ENCODE results near the gene C6orf89. TPM values are rescaled to one million over a fixed set of nuclear protein-coding genes. Genes with fewer than 3 reads are reported as not detected.

C6orf89 gene
- total RNA-seq, 1 donor from 2014 or later: 57.4 TPM

DNA sequence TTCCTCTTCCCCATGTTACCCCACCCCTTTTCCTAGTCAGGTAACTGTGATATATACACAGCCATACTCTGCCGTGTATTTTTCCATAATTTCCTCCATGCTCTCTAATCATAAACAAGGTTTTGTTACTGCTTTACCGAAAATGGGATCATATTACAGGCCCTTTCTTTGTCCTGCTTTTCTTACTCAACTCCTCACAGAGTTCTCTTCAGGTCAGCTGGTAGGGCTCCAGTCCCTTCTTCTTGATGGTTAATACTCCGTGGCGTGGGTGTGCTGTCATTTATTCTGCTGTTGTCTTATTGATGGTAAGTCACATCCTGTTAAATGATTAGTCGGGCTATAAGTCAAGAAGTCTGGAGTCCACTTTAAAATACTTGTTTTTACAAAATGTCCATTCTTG, 43.9 kb downstream of the C6orf89 start:
- TF ChIP-seq, protein P1, sequence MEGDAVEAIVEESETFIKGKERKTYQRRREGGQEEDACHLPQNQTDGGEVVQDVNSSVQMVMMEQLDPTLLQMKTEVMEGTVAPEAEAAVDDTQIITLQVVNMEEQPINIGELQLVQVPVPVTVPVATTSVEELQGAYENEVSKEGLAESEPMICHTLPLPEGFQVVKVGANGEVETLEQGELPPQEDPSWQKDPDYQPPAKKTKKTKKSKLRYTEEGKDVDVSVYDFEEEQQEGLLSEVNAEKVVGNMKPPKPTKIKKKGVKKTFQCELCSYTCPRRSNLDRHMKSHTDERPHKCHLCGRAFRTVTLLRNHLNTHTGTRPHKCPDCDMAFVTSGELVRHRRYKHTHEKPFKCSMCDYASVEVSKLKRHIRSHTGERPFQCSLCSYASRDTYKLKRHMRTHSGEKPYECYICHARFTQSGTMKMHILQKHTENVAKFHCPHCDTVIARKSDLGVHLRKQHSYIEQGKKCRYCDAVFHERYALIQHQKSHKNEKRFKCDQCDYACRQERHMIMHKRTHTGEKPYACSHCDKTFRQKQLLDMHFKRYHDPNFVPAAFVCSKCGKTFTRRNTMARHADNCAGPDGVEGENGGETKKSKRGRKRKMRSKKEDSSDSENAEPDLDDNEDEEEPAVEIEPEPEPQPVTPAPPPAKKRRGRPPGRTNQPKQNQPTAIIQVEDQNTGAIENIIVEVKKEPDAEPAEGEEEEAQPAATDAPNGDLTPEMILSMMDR (IDR thresholded peaks at IDR 0.05): no peak
- H3K27ac Mint-ChIP-seq (ENCODE audit: unreplicated experiment): peak overlapping the region; percentile 45
- DNase-seq (ENCODE audit: low spot score): no peak
- H3K36me3 Mint-ChIP-seq (ENCODE audit: low read depth): no peaks in the 10 kb centered on the region
- H3K4me3 Mint-ChIP-seq (ENCODE audit: unreplicated experiment): no peak overlapping the region
- H3K27me3 Mint-ChIP-seq (ENCODE audit: low read depth): no peaks in the 10 kb centered on the region
- peaks cover 83% of the 10 kb centered on the region for H3K4me1 Mint-ChIP-seq (ENCODE audit: low read depth)
- no peaks in the 10 kb centered on the region for H3K9me3 Mint-ChIP-seq (ENCODE audit: low read depth)

DNA sequence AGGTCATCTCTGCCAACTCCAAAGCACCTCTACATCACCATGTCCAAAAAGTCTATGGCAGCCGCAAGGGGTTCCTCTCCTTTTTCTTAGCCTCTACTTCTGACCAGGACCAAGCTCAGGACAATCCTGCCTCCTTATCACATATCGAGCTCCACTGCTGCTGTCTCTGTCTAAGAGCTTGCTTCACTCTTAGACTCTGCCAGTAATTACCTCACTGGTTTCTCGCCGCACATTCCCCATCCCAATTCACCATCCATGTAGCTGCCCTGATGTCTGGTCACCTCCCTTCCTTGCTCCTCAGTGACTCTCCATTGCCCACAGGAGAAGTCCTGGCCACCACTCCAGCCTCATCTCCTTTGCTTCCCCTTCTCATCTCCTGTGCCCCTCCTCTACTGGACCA, 44.7 kb downstream of the C6orf89 start:
- no peak for DNase-seq (ENCODE audit: low spot score)
- no peak overlapping the region for H3K27ac Mint-ChIP-seq (ENCODE audit: unreplicated experiment)

DNA sequence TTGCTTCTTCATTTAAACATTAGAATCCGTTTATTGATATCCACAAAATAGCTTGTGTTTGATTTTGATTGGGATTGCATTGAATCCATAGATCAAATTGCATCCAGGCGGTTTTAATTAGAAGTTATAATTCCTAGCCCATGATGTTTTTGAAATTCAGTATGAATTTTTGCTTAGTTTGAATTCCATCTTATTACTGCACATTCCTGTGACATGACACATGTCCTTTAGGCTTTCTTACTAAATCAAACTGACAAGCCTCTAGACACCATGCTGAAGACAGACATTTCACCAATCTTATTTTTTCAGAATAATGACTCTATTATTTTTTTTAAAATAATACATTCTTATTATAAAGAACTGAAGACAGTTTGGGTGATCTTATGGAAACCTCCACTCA, 47.4 kb downstream of the C6orf89 start:
- H3K9me3 Mint-ChIP-seq (ENCODE audit: low read depth): no peaks in the 10 kb centered on the region
- no peak for DNase-seq (ENCODE audit: low spot score)
- H3K27ac Mint-ChIP-seq (ENCODE audit: unreplicated experiment): peak overlapping the region; percentile 73
- TF ChIP-seq, protein P1 (IDR thresholded peaks at IDR 0.05): no peak
- no peak overlapping the region for H3K4me3 Mint-ChIP-seq (ENCODE audit: unreplicated experiment)
- H3K36me3 Mint-ChIP-seq (ENCODE audit: low read depth): no peaks in the 10 kb centered on the region
- no peaks in the 10 kb centered on the region for H3K27me3 Mint-ChIP-seq (ENCODE audit: low read depth)
- peaks cover 79% of the 10 kb centered on the region for H3K4me1 Mint-ChIP-seq (ENCODE audit: low read depth)

More for the DNA sequence above, 44.7 kb downstream of the C6orf89 start:
- Mint-ChIP-seq H3K4me3 (ENCODE audit: unreplicated experiment) (no peak overlapping the region), H3K4me1 (ENCODE audit: low read depth) (peaks cover 82% of the 10 kb centered on the region), H3K27me3 (ENCODE audit: low read depth) (no peaks in the 10 kb centered on the region), H3K36me3 (ENCODE audit: low read depth) (no peaks in the 10 kb centered on the region), H3K9me3 (ENCODE audit: low read depth) (no peaks in the 10 kb centered on the region)
- TF ChIP-seq, protein P1 (IDR thresholded peaks at IDR 0.05): no peak

DNA sequence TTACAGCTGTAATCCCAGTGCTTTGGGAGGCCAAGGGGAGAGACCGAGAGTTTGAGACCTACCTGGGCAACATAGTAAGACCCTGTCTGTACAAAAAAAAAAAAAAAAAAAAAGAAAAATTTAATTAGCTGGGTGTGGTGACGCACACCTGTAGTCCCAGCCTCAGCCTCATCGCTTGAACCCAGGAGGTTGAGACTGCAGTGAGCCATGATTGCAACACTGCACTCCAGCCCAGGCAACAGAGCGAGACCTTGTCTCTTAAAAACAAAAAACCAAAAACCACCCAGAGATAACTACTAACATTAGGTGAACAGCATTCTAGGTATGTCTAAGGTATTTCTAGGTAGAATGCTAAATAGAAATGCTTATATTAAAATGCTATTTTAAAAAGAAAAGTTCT, 47.8 kb downstream of the C6orf89 start:
- TF ChIP-seq, protein P1 (IDR thresholded peaks at IDR 0.05): no peak

DNA sequence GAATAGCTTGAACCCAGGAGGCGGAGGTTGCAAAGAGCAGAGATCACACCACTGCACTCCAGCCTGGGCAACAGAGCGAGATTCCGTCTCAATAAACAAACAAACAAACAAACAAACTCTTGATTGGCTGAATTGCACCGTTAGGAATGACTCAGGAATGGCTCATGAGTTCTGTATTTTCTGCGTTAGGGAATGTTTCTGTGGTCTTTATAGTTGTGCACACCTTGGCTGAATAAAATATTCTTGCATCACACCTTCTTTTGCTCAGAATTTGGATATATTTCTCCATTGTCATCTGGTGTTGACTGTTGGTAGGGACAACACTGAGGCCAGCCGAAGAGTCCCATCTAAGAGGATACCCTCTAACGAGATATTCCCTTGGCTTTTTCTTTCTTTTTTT, 49.1 kb downstream of the C6orf89 start:
- peak overlapping the region; percentile 76 for H3K27ac Mint-ChIP-seq (ENCODE audit: unreplicated experiment)
- TF ChIP-seq, protein P1 (IDR thresholded peaks at IDR 0.05): no peak
- H3K27me3 Mint-ChIP-seq (ENCODE audit: low read depth): no peaks in the 10 kb centered on the region
- H3K36me3 Mint-ChIP-seq (ENCODE audit: low read depth): no peaks in the 10 kb centered on the region
- no peaks in the 10 kb centered on the region for H3K9me3 Mint-ChIP-seq (ENCODE audit: low read depth)
- DNase-seq (ENCODE audit: low spot score): no peak
- no peak overlapping the region for H3K4me3 Mint-ChIP-seq (ENCODE audit: unreplicated experiment)
- H3K4me1 Mint-ChIP-seq (ENCODE audit: low read depth): peaks cover 73% of the 10 kb centered on the region

More for the DNA sequence above, 47.8 kb downstream of the C6orf89 start:
- H3K4me1 Mint-ChIP-seq (ENCODE audit: low read depth): peaks cover 79% of the 10 kb centered on the region
- no peak overlapping the region for H3K4me3 Mint-ChIP-seq (ENCODE audit: unreplicated experiment)
- H3K36me3 Mint-ChIP-seq (ENCODE audit: low read depth): no peaks in the 10 kb centered on the region
- DNase-seq (ENCODE audit: low spot score): no peak
- no peaks in the 10 kb centered on the region for H3K9me3 Mint-ChIP-seq (ENCODE audit: low read depth)
- H3K27me3 Mint-ChIP-seq (ENCODE audit: low read depth): no peaks in the 10 kb centered on the region
- peak overlapping the region; percentile 56 for H3K27ac Mint-ChIP-seq (ENCODE audit: unreplicated experiment)
